ENCODE data around the gene PASK.
"Not testable (repeated sequence)": the region's sequence is repeated elsewhere in the genome, so short reads cannot be mapped to it uniquely, and the experiment has no call there.

The PASK gene

GRCh38 chr2:241102239-241102803 is 47.0 kb downstream of the PASK start, which contains the start of gene MTERF4:
Gene MTERF4 (minus strand): TSS chr2:241102287. CDS start chr2:241102273, 14 bp downstream.
- peak; percentile 52 for DNase-seq

- DNase-seq, result no peak
Measured at GRCh38 chr2:241099246-241099645, 50.0 kb downstream of the PASK start.

GRCh38 chr2:241096979-241097378 is 52.3 kb downstream of the PASK start:
- DNase-seq, result no peak

- no peak for DNase-seq
Measured at GRCh38 chr2:241095594-241096290, 53.5 kb downstream of the PASK start.

GRCh38 chr2:241094924-241095420 is 54.3 kb downstream of the PASK start:
- no peak for DNase-seq

GRCh38 chr2:241094172-241094571 is 55.1 kb downstream of the PASK start:
- no peak for DNase-seq

- not testable (repeated sequence) for DNase-seq
Measured at GRCh38 chr2:241093133-241093781, 56.0 kb downstream of the PASK start.

GRCh38 chr2:241092677-241093076 is 56.6 kb downstream of the PASK start:
- no peak for DNase-seq

- DNase-seq, result no peak
Measured at GRCh38 chr2:241091734-241092445, 57.4 kb downstream of the PASK start.

GRCh38 chr2:241091201-241091600 is 58.1 kb downstream of the PASK start:
- no peak for DNase-seq

- no peak for DNase-seq
Measured at GRCh38 chr2:241088791-241089732, 60.2 kb downstream of the PASK start.

GRCh38 chr2:241088376-241088775 is 60.9 kb downstream of the PASK start:
- no peak for DNase-seq

- no peak for DNase-seq
Measured at GRCh38 chr2:241087420-241088268, 61.6 kb downstream of the PASK start.

- no peak for DNase-seq
Measured at GRCh38 chr2:241084856-241085444, 64.3 kb downstream of the PASK start.

GRCh38 chr2:241083091-241083415 is 66.2 kb downstream of the PASK start:
- no peak for DNase-seq

GRCh38 chr2:241082341-241083090 is 66.8 kb downstream of the PASK start:
- DNase-seq, result no peak

- DNase-seq, result no peak
Measured at GRCh38 chr2:241081643-241082340, 67.5 kb downstream of the PASK start.

GRCh38 chr2:241081190-241081642 is 68.1 kb downstream of the PASK start:
- DNase-seq, result no peak
